ENCODE results near the gene NR1H3.

The NR1H3 gene

GRCh38 chr11:47258317-47258902 lies 614 bp downstream of the NR1H3 start:
- no peak for TF ChIP-seq CTCF (IDR thresholded peaks at IDR 0.05; ENCODE audit: low read depth, low read length)
- no peak for DNase-seq (ENCODE audit: low read depth in 2 of 2)
- peak overlapping the region; percentile 21 to 43 for H3K4me3 ChIP-seq (replicated peaks in 1 of 2; ENCODE audit: low read depth in 2 of 2, low read length in 2 of 2)

GRCh38 chr11:47259232-47259977 lies 1.6 kb downstream of the NR1H3 start:
- no peak overlapping the region for H3K4me3 ChIP-seq (replicated peaks in 1 of 2; ENCODE audit: low read depth in 2 of 2, low read length in 2 of 2)
- peak; percentile 76 for TF ChIP-seq CTCF (IDR thresholded peaks at IDR 0.05; ENCODE audit: low read depth, low read length)
- peak; percentile 54 to 63 for DNase-seq (ENCODE audit: low read depth in 2 of 2)

GRCh38 chr11:47260366-47260765 lies 2.6 kb downstream of the NR1H3 start:
- TF ChIP-seq CTCF (IDR thresholded peaks at IDR 0.05; ENCODE audit: low read depth, low read length): no peak
- H3K4me3 ChIP-seq (replicated peaks in 1 of 2; ENCODE audit: low read depth in 2 of 2, low read length in 2 of 2): no peak overlapping the region
- no peak for DNase-seq (ENCODE audit: low read depth in 2 of 2)

- no peak for DNase-seq (ENCODE audit: low read depth in 2 of 2)
- TF ChIP-seq CTCF (IDR thresholded peaks at IDR 0.05; ENCODE audit: low read depth, low read length): no peak
- H3K4me3 ChIP-seq (replicated peaks in 1 of 2; ENCODE audit: low read depth in 2 of 2, low read length in 2 of 2): no peak overlapping the region
Measured at GRCh38 chr11:47261291-47261800, 3.5 kb downstream of the NR1H3 start.

- no peak for TF ChIP-seq CTCF (IDR thresholded peaks at IDR 0.05; ENCODE audit: low read depth, low read length)
- DNase-seq (ENCODE audit: low read depth in 2 of 2): no peak
- H3K4me3 ChIP-seq (replicated peaks in 1 of 2; ENCODE audit: low read depth in 2 of 2, low read length in 2 of 2): no peak overlapping the region
Measured at GRCh38 chr11:47264119-47264518, 6.3 kb downstream of the NR1H3 start.

- no peak for TF ChIP-seq CTCF (IDR thresholded peaks at IDR 0.05; ENCODE audit: low read depth, low read length)
- DNase-seq (ENCODE audit: low read depth in 2 of 2): peak in 1 of 2 donors; percentile 2
- H3K4me3 ChIP-seq (replicated peaks in 1 of 2; ENCODE audit: low read depth in 2 of 2, low read length in 2 of 2): no peak overlapping the region
Measured at GRCh38 chr11:47264521-47264920, 6.7 kb downstream of the NR1H3 start.
